ENCODE results near the gene XYLT1. TPM values are rescaled to one million over a fixed set of nuclear protein-coding genes. Genes with fewer than 3 reads are reported as not detected.

Gene XYLT1
- total and polyA plus RNA-seq, 2 of the 4 experiments (the other 2 are of a cell fraction) = 9.0 to 12.7 TPM

DNA sequence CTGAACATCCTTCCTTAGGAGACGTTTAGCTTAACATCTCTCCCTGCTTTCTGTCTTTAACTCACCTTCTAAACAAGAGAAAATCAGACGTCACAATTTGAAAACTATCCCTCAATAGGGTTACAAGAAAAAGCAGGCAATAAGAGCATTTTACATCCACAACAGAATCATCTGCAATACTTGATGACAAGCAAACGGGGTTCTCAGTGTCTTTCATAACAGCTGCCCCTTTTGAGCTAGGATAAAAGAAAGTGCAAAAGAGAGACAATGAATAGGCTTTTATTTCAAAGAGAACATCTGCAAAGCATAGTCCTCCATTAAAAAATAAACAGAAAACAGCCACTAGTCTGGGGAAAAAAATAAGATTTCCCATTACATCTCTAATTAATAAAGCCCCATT lies 13.2 kb downstream of the XYLT1 start:
- TF ChIP-seq BHLHE40 (IDR thresholded peaks at IDR 0.05; ENCODE audit: low read depth, low read length) (no peak), NFE2L2 (IDR thresholded peaks at IDR 0.05; ENCODE audit: low read depth, low read length) (no peak), MXI1 (IDR thresholded peaks at IDR 0.05; ENCODE audit: borderline replicate concordance, low read depth, low read length) (no peak), CHD1 (IDR thresholded peaks at IDR 0.05; ENCODE audit: low read depth, low read length) (no peak), MAZ (IDR thresholded peaks at IDR 0.05; ENCODE audit: borderline replicate concordance, low read depth, low read length) (no peak), RAD21 (IDR thresholded peaks at IDR 0.05; ENCODE audit: low read length) (no peak), RCOR1 (IDR thresholded peaks at IDR 0.05; ENCODE audit: insufficient replicate concordance, low read length) (no peak)
- TF ChIP-seq, protein P1, sequence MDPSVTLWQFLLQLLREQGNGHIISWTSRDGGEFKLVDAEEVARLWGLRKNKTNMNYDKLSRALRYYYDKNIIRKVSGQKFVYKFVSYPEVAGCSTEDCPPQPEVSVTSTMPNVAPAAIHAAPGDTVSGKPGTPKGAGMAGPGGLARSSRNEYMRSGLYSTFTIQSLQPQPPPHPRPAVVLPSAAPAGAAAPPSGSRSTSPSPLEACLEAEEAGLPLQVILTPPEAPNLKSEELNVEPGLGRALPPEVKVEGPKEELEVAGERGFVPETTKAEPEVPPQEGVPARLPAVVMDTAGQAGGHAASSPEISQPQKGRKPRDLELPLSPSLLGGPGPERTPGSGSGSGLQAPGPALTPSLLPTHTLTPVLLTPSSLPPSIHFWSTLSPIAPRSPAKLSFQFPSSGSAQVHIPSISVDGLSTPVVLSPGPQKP (IDR thresholded peaks at IDR 0.05; ENCODE audit: borderline replicate concordance, low read depth, low read length) = no peak
- Histone ChIP-seq H2BK15ac (ENCODE audit: low read depth, low read length) (no peak overlapping the region), H3K79me1 (ENCODE audit: low read depth in 1 of 2, low read length in 2 of 2) (peaks cover 13 to 64% of the 10 kb centered on the region in 2 experiments), H4K8ac (ENCODE audit: low read depth in 2 of 2, low read length in 2 of 2) (no peak overlapping the region), H3K9me1 (ENCODE audit: insufficient read depth, low read length) (peaks cover 17% of the 10 kb centered on the region), H3K27ac (ENCODE audit: insufficient read depth, low read length) (no peak overlapping the region), H2AK9ac (replicated peaks; ENCODE audit: low read depth, low read length, poor library complexity) (no peak overlapping the region), H3K36me3 (ENCODE audit: control insufficient read depth, insufficient read depth, low read length) (no peaks in the 10 kb centered on the region), H2AK5ac (ENCODE audit: low read depth, low read length) (no peak overlapping the region), H2BK120ac (ENCODE audit: low read depth, low read length) (no peak overlapping the region), H3K27me3 (ENCODE audit: control insufficient read depth, insufficient read depth, low read length) (no peaks in the 10 kb centered on the region), H3K18ac (ENCODE audit: low read depth, low read length) (no peak overlapping the region), H3K56ac (ENCODE audit: extremely low read depth, insufficient read depth, low read length) (no peak overlapping the region), H2AFZ (replicated peaks; ENCODE audit: low read length, poor library complexity) (no peak overlapping the region), H4K20me1 (ENCODE audit: insufficient read depth, low read length) (peaks cover 32% of the 10 kb centered on the region; the same call in 1 of the 2 replicates), H4K91ac (ENCODE audit: insufficient read depth, low read depth, low read length) (no peak overlapping the region), H3K14ac (replicated peaks; ENCODE audit: low read depth, low read length) (no peak overlapping the region), H3K4me3 (ENCODE audit: insufficient read depth, low read depth, low read length) (no peak overlapping the region), H2BK5ac (ENCODE audit: low read depth, low read length, poor library complexity, severe bottlenecking) (no peak overlapping the region), H3K23ac (ENCODE audit: low read depth, low read length) (no peak overlapping the region), H2BK20ac (ENCODE audit: low read depth, low read length) (no peak overlapping the region), H3K9ac (ENCODE audit: low read depth, low read length) (no peak overlapping the region), H3K9me3 (ENCODE audit: control insufficient read depth, insufficient read depth, low read length) (no peaks in the 10 kb centered on the region), H3K4ac (ENCODE audit: low read depth, low read length) (no peak overlapping the region), H3K4me2 (ENCODE audit: low read depth, low read length) (no peak overlapping the region), H3K4me1 (ENCODE audit: control insufficient read depth, insufficient read depth, low read length) (peaks cover 2% of the 10 kb centered on the region), H4K5ac (ENCODE audit: low read depth, low read length) (no peak overlapping the region)
- DNase-seq = no peak
- dilution Hi-C loops (cut with HindIII; ENCODE audit: low sequenced_read_pairs, unreplicated experiment) (no loop called here), intact Hi-C loops (cut with micrococcal nuclease) (no loop called here), in situ Hi-C loops (cut with MboI; ENCODE audit: low sequenced_read_pairs) (loop anchor here (25.0 kb wide), 2 partner anchors 245 to 595 kb away; no protein-coding TSS in a partner anchor)
- CTCF ChIA-PET = interaction anchor here (0.9 to 1.6 kb wide), 2 partner anchors 10 to 147 kb away, joined by 4 to 9 read pairs; no protein-coding TSS in a partner anchor
- BruUV-seq (replicated peaks) = no TSS peak
- WGBS, 2 experiments (ENCODE audit: extremely low coverage in 2 of 2, insufficient read length in 1 of 2) = no CpG with 5 or more reads among the region's 3 CpGs
- no peak for ATAC-seq (ENCODE audit: low read depth)
- POLR2A ChIA-PET (ENCODE audit: unreplicated experiment) = no interaction called here
